Mesenchymal stem cell (in vitro differentiated cells and primary cell): ENCODE data around the gene SRPK3.

ENCODE experiments used
- DNase-seq: peaks from one replicate; pipeline ENCODE4 v3.0.0-alpha.2; 2013
- H2AFZ ChIP-seq: one replicate; pipeline ENCODE4 v1.6.1; 2013; ENCODE audit warnings: low read depth, mild to moderate bottlenecking, control low read depth, inconsistent platforms, low read length, moderate library complexity
- H2AK5ac ChIP-seq: 2 replicates; pipeline ENCODE4 v1.6.1; 2013; ENCODE audit warnings: low read length, moderate library complexity, mild to moderate bottlenecking, inconsistent platforms; ENCODE audit not compliant: severe bottlenecking
- H2BK120ac ChIP-seq: one replicate; pipeline ENCODE4 v1.6.1; 2013; ENCODE audit warnings: low read depth, mild to moderate bottlenecking, inconsistent platforms, low read length, moderate library complexity
- H2BK12ac ChIP-seq, 2 experiments: one replicate each; pipeline ENCODE4 v1.6.1; 2013; ENCODE audit warnings: inconsistent platforms in 2 of 2, low read length in 2 of 2, mild to moderate bottlenecking in 2 of 2, moderate library complexity in 2 of 2, control low read depth in 1 of 2
- H2BK15ac ChIP-seq: one replicate; pipeline ENCODE4 v1.6.1; 2013; ENCODE audit warnings: mild to moderate bottlenecking, low read depth, inconsistent platforms; ENCODE audit not compliant: poor library complexity, severe bottlenecking
- H2BK5ac ChIP-seq: 2 replicates; pipeline ENCODE4 v1.6.1; 2013; ENCODE audit warnings: low read depth, mild to moderate bottlenecking, low read length, control low read depth, inconsistent platforms; ENCODE audit not compliant: poor library complexity, severe bottlenecking
- H3K14ac ChIP-seq, 2 experiments: one replicate each; pipeline ENCODE4 v1.6.1; 2013; ENCODE audit warnings: inconsistent platforms in 2 of 2, low read length in 2 of 2, control low read depth in 1 of 2, mild to moderate bottlenecking in 1 of 2, moderate library complexity in 1 of 2
- H3K18ac ChIP-seq, 2 experiments: one replicate each; pipeline ENCODE4 v1.6.1; 2013; ENCODE audit warnings: inconsistent platforms in 2 of 2, low read length in 2 of 2, control low read depth in 1 of 2, low read depth in 1 of 2, mild to moderate bottlenecking in 1 of 2
- H3K23ac ChIP-seq, 2 experiments: one replicate each; pipeline ENCODE4 v1.6.1; 2013; ENCODE audit warnings: inconsistent platforms in 2 of 2, low read length in 2 of 2, mild to moderate bottlenecking in 2 of 2, moderate library complexity in 2 of 2, control low read depth in 1 of 2
- H3K27ac ChIP-seq: 2 replicates; pipeline ENCODE4 v1.5.1; 2013; ENCODE audit warnings: mild to moderate bottlenecking, moderate library complexity, low read length, control low read depth, inconsistent platforms; ENCODE audit not compliant: poor library complexity, severe bottlenecking
- H3K27me3 ChIP-seq, 2 experiments: 2 replicates each; pipeline versions ENCODE4 v1.6.1 to v1.7.0; 2013; ENCODE audit warnings: low read length in 2 of 2, mild to moderate bottlenecking in 2 of 2, moderate library complexity in 2 of 2, control low read depth in 1 of 2, inconsistent platforms in 1 of 2; ENCODE audit not compliant: control insufficient read depth in 1 of 2, insufficient read depth in 1 of 2
- H3K36me3 ChIP-seq, 2 experiments: 2 replicates each; pipeline versions ENCODE4 v1.6.1 to v1.7.0; 2013; ENCODE audit warnings: low read length in 2 of 2, control low read depth in 1 of 2, inconsistent platforms in 1 of 2, low read depth in 1 of 2, mild to moderate bottlenecking in 1 of 2; ENCODE audit not compliant: insufficient read depth in 2 of 2, control insufficient read depth in 1 of 2
- H3K4ac ChIP-seq, 2 experiments: one replicate each; pipeline ENCODE4 v1.6.1; 2013; ENCODE audit warnings: inconsistent platforms in 2 of 2, low read length in 2 of 2, mild to moderate bottlenecking in 2 of 2, moderate library complexity in 2 of 2, control low read depth in 1 of 2, low read depth in 1 of 2
- H3K4me1 ChIP-seq: 2 replicates; pipeline ENCODE4 v1.6.1; 2013; ENCODE audit warnings: low read depth, low read length, control low read depth; ENCODE audit not compliant: control insufficient read depth, insufficient read depth
- H3K4me2 ChIP-seq: 2 replicates; pipeline ENCODE4 v1.6.1; 2013; ENCODE audit warnings: low read length, mild to moderate bottlenecking, inconsistent platforms; ENCODE audit not compliant: poor library complexity, severe bottlenecking
- H3K4me3 ChIP-seq, 2 experiments: 2 replicates each; pipeline versions ENCODE4 v1.5.1 to v1.7.0; 2013; ENCODE audit warnings: low read length in 2 of 2, mild to moderate bottlenecking in 2 of 2, control low read depth in 1 of 2, low read depth in 1 of 2; ENCODE audit not compliant: insufficient read depth in 1 of 2
- H3K79me1 ChIP-seq: replicated peaks from 2 replicates; pipeline ENCODE4 v1.6.1; 2013; ENCODE audit warnings: mild to moderate bottlenecking, control low read depth, low read length, inconsistent platforms; ENCODE audit not compliant: poor library complexity, severe bottlenecking
- H3K9ac ChIP-seq: 2 replicates; pipeline ENCODE4 v1.7.0; 2013; ENCODE audit warnings: mild to moderate bottlenecking, low read length, moderate library complexity
- H3K9me3 ChIP-seq: 2 replicates; pipeline ENCODE4 v1.7.0; 2013; ENCODE audit warnings: mild to moderate bottlenecking, low read length; ENCODE audit not compliant: control insufficient read depth
- H4K8ac ChIP-seq: one replicate; pipeline ENCODE4 v1.6.1; 2013; ENCODE audit warnings: inconsistent platforms, mild to moderate bottlenecking, low read length, moderate library complexity
- H4K91ac ChIP-seq: one replicate; pipeline ENCODE4 v1.6.1; 2013; ENCODE audit warnings: mild to moderate bottlenecking, low read length, inconsistent platforms
- WGBS: methylation state at CpG from one replicate; pipeline ENCODE4 v1.1.7; 2013; ENCODE audit warnings: mixed read lengths; 5-methylcytosine and 5-hydroxymethylcytosine counted together

Gene SRPK3

GRCh38 chrX:153828308-153828707 is 47.5 kb downstream of the SRPK3 start:
- H2AK5ac ChIP-seq = no peak overlapping the region
- no peak overlapping the region for H2AFZ ChIP-seq
- H4K8ac ChIP-seq = no peak overlapping the region
- DNase-seq = no peak
- no peak overlapping the region for H3K14ac ChIP-seq
- H3K27ac ChIP-seq = no peak overlapping the region
- H2BK15ac ChIP-seq = no peak overlapping the region
- H3K18ac ChIP-seq = no peak overlapping the region
- H3K36me3 ChIP-seq = no peaks in the 10 kb centered on the region
- H2BK12ac ChIP-seq = no peak overlapping the region
- no peak overlapping the region for H3K4ac ChIP-seq
- no peaks in the 10 kb centered on the region for H3K79me1 ChIP-seq
- peaks cover 8% of the 10 kb centered on the region for H3K9me3 ChIP-seq
- no peak overlapping the region for H2BK5ac ChIP-seq
- no peak overlapping the region for H4K91ac ChIP-seq
- no peak overlapping the region for H3K9ac ChIP-seq
- H3K27me3 ChIP-seq = peaks cover 44 to 81% of the 10 kb centered on the region in 2 experiments
- H3K4me2 ChIP-seq = peak overlapping the region; percentile 66
- peaks cover 18% of the 10 kb centered on the region for H3K4me1 ChIP-seq
- no peak overlapping the region for H2BK120ac ChIP-seq
- 13% methylated on average over 15 of the region's 17 CpGs for WGBS
- H3K4me3 ChIP-seq = peak overlapping the region in 1 of 2 experiments; percentile 18
- no peak overlapping the region for H3K23ac ChIP-seq

DNA sequence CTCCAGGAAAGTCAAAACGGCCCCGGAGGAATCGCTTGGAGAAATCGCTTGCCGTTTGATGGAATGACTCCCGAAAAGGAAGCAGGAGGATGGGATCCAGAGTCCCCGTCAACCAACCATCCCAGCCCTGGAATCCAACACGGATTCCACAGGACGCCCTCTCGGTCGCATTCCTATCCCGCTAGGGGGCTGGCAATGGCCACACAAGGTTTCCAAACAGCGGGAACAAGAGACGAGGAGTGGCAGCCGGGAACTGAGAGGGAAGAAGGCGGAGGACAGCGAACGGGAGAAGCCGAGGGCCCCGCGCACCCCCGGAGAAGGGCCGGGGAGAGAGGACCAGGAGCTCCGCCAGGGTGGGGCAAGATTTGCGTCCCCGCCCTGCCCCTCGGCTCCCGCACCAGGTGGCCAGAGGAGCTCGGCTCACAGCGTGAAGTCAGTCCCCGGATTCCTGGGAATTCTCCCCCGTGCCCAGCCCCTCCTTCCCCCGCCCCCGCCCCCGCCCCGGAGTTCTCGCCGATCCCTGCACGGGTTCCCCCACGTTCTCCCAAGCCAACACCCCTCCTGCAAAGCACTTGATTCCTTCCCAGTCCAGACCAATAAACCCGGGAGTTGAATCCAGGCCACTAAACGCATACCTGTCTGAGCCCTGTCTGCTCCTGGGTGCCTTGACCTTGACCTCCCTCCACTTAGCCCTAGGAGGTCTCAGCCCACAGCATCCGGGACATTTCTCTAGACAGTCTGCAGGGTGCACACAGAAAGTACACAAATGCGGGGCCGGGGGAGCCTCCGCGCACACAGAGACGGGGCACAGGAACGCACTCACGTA is 48.1 kb downstream of the SRPK3 start:
- no peak overlapping the region for H2BK5ac ChIP-seq
- H3K9ac ChIP-seq = no peak overlapping the region
- H3K27ac ChIP-seq = no peak overlapping the region
- peak; percentile 9 for DNase-seq
- peaks cover 46 to 81% of the 10 kb centered on the region in 2 experiments for H3K27me3 ChIP-seq
- H3K4me1 ChIP-seq = peaks cover 18% of the 10 kb centered on the region
- H3K9me3 ChIP-seq = peaks cover 8% of the 10 kb centered on the region
- H3K14ac ChIP-seq = no peak overlapping the region
- H3K36me3 ChIP-seq = no peaks in the 10 kb centered on the region
- H3K4me3 ChIP-seq = peak overlapping the region in 1 of 2 experiments; percentile 18
- H2BK15ac ChIP-seq = no peak overlapping the region
- no peak overlapping the region for H3K23ac ChIP-seq
- no peaks in the 10 kb centered on the region for H3K79me1 ChIP-seq
- H4K8ac ChIP-seq = no peak overlapping the region
- no peak overlapping the region for H2AK5ac ChIP-seq
- H3K4ac ChIP-seq = no peak overlapping the region
- under 1% methylated on average over 22 of the region's 50 CpGs for WGBS
- peak overlapping the region; percentile 70 for H3K4me2 ChIP-seq
- H4K91ac ChIP-seq = no peak overlapping the region
- H2BK120ac ChIP-seq = no peak overlapping the region
- H2AFZ ChIP-seq = no peak overlapping the region
- no peak overlapping the region for H2BK12ac ChIP-seq
- no peak overlapping the region for H3K18ac ChIP-seq

DNA sequence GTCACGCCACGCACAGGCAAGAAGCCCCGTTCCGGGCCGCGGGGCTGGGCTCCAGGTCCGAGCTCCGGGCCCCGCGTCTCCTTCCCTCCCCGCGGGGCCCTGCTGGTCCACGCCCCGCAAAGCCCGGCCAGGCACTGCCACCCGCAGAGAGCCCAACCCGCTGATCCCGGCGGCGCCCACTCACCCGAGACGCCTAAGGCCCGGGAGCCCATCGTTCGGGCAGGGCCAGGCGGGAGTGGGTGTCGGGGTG is 48.6 kb downstream of the SRPK3 start:
- Histone ChIP-seq H2BK15ac (no peak overlapping the region), H4K8ac (no peak overlapping the region), H3K4me3 (no peak overlapping the region), H2BK12ac (no peak overlapping the region), H3K4ac (no peak overlapping the region), H3K79me1 (no peaks in the 10 kb centered on the region), H3K23ac (no peak overlapping the region), H2AK5ac (no peak overlapping the region), H3K18ac (no peak overlapping the region), H3K9ac (no peak overlapping the region), H3K4me1 (peaks cover 18% of the 10 kb centered on the region), H3K4me2 (peak overlapping the region; percentile 70), H4K91ac (no peak overlapping the region), H2BK5ac (no peak overlapping the region), H2AFZ (no peak overlapping the region), H3K27me3 (peaks cover 49 to 79% of the 10 kb centered on the region in 2 experiments), H3K27ac (no peak overlapping the region), H3K36me3 (no peaks in the 10 kb centered on the region), H3K14ac (no peak overlapping the region), H3K9me3 (peaks cover 8% of the 10 kb centered on the region), H2BK120ac (no peak overlapping the region)
- 1% methylated on average over 11 of the region's 27 CpGs for WGBS
- no peak for DNase-seq

DNA sequence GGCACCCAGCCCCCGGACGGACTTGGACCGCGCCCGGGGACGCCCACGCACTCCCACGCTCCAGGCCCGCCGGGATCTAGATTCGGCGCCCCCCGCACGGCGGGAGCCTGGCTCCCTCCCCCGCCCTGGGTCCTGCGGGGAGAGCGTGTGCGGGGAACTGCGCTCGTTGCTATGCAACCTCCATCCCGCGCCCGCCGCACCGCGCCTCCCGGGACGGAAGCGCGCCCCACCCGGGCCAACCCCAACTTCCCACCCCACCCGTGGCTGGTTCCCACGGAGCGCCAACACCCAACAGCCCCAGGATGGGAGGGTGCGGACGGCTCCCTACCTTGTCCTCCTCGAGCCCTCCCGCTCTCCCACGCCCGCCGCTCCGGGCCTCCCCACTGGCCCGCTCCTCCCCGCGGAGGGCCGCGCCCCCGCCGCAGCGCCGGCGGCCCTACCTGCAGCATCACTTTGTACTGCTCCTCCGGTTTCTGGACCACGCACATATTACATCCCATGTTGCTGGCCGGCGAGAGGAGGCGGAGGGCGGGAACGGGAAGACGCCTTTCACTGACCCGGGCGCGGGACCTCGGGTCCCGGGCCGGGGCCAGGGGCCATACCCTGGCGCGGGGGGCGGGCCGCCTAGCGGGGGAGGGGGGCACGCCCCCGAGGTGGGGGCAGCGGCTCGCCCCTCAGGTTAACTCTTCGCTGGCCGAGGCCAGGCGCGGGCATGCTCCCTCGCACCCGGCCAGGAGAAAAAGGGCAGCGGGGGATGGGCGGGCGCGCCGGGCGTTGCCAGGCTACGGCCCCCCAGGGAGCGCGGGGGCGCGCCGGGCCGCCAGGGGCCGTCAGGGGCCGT is 49.2 kb downstream of the SRPK3 start, which contains the start of gene PDZD4:
TSS of gene PDZD4 (minus strand) at position 746 of the 841 bp plus-strand sequence. CDS start at position 500, 246 bp downstream.
- Histone ChIP-seq H2BK120ac (peak within 1 kb of the TSS; percentile 49), H2BK5ac (no peak within 1 kb of the TSS), H2BK15ac (no peak within 1 kb of the TSS), H3K27me3 (peaks cover 47 to 81% of the 10 kb centered on the region in 2 experiments), H2BK12ac (no peak within 1 kb of the TSS), H2AFZ (no peak within 1 kb of the TSS), H3K23ac (no peak within 1 kb of the TSS), H3K18ac (no peak within 1 kb of the TSS), H3K9me3 (peaks cover 8% of the 10 kb centered on the region), H4K8ac (no peak within 1 kb of the TSS), H3K79me1 (no peaks in the 10 kb centered on the region), H3K4me2 (peak within 1 kb of the TSS; percentile 70), H2AK5ac (no peak within 1 kb of the TSS), H3K14ac (no peak within 1 kb of the TSS), H3K36me3 (no peaks in the 10 kb centered on the region), H3K4me3 (no peak within 1 kb of the TSS), H3K9ac (no peak within 1 kb of the TSS), H3K4me1 (peaks cover 18% of the 10 kb centered on the region), H3K4ac (no peak within 1 kb of the TSS), H4K91ac (no peak within 1 kb of the TSS), H3K27ac (no peak within 1 kb of the TSS)
- DNase-seq = no peak
- 0% methylated on average over 26 of the region's 97 CpGs for WGBS
